ENCODE measurements around the gene SEMA3G.
A peak's percentile ranks its signal among the peaks of the same experiment; 100 is the strongest.

Gene SEMA3G

GRCh38 chr3:52479037-52479876 is 34.4 kb upstream of the SEMA3G start:
- DNase-seq = no peak

GRCh38 chr3:52477796-52478095 is 32.8 kb upstream of the SEMA3G start:
- no peak for DNase-seq

DNA sequence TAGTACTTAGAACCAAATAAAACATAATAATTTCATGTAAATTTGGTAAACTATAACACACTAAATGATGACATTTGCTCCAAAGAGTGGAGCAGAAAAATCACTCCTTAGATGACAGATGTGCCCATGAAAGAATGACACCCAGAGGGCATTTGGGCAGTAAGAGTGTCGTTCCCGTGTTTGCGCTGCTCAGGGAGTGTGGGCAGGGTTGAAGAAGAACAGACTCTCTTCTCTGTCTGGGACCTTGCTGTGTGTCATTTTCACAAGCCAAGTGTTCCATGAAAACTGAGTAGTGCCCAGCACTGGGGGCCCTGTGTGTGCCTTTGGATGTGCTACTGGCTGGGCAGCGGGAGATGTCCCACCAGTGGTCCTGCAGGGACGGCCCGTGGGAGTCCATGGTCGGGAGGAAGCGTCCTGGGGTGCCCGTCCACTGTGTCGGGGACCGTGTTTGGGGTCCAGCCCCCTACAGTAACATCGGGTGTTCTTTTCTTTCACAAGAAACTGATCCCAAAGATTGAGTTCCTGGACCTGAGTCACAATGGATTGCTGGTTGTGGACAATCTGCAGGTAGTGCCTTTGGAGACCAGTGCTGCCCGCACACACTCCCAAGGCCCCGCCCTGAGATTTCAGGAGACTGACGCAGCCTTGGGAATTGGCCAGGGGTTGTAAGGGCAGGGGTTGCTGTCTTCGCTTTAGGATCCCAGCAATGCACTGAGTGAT is 32.3 kb upstream of the SEMA3G start:
- no peak for DNase-seq

- no peak for DNase-seq
These were observed 28.1 kb upstream of the SEMA3G start for GRCh38 chr3:52473026-52473425.

- DNase-seq = no peak
These were observed 27.5 kb upstream of the SEMA3G start for GRCh38 chr3:52472239-52473000.

DNA sequence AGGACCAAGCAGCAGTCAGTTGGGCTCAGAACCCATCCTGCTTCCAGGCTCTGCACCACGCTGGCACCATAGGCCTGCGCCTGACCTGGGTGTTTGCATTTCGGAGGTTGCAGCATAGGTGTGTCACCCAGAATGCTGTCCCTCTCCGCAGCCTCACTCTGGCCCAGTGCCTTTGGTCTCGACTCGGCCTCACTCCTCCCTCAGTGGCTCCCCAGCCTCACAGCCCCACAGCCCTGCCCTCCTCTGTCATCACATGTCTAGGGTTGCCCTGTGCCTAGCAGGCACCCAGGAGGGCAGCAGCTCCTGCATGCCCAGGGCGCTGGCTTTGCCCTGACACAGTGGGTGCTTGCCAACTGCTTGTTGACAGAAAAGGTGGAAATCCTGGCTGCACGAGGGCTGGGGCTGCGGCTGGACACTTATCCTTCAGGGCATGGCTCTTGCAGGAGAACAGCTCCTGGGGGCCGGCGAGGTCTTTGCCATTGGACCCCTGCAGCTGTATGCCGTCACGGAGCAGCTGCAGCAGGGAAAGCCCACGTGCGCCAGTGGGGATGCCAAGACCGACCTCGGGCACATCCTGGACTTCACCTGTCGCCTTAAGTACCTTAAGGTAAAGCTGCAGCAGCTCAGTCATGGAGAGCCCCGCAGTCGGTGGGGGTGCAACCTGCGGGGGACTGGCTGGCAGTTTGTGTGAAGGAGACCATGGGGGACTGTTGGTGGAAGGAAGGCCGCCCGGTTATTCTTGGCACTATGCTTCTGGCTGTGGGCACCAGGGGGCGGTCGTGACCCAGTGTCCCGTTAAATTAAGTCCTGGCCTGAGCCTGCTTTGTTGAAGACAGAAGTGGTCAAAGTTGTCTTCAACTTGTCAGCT is 26.7 kb upstream of the SEMA3G start:
- no peak for DNase-seq

DNA sequence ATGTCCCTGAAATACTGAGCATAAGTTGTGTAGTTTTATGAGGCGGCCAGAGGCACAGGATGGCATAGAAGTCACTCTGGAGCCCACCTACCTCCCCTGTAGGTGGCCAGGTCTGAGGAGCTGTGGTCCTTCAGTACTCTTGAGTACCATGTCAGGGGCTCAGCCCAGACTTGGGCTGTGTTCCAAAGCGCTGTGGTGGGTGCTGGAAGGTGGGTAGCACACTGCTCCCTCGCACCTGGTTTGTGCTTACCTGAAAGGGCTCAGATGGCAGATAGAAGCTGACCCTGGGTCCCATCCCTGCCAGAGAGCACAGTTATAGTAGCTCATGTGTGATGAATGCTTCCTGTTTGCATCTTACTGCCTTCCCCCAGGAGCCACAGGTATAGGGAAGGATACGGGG is 26.0 kb upstream of the SEMA3G start:
- DNase-seq = no peak

GRCh38 chr3:52469001-52469400 is 24.1 kb upstream of the SEMA3G start:
- no peak for DNase-seq

GRCh38 chr3:52468336-52468735 is 23.4 kb upstream of the SEMA3G start:
- DNase-seq = peak; percentile 17

GRCh38 chr3:52463416-52463815 is 18.5 kb upstream of the SEMA3G start:
- DNase-seq = no peak

- no peak for DNase-seq
These were observed 17.0 kb upstream of the SEMA3G start for GRCh38 chr3:52461874-52462273.

DNA sequence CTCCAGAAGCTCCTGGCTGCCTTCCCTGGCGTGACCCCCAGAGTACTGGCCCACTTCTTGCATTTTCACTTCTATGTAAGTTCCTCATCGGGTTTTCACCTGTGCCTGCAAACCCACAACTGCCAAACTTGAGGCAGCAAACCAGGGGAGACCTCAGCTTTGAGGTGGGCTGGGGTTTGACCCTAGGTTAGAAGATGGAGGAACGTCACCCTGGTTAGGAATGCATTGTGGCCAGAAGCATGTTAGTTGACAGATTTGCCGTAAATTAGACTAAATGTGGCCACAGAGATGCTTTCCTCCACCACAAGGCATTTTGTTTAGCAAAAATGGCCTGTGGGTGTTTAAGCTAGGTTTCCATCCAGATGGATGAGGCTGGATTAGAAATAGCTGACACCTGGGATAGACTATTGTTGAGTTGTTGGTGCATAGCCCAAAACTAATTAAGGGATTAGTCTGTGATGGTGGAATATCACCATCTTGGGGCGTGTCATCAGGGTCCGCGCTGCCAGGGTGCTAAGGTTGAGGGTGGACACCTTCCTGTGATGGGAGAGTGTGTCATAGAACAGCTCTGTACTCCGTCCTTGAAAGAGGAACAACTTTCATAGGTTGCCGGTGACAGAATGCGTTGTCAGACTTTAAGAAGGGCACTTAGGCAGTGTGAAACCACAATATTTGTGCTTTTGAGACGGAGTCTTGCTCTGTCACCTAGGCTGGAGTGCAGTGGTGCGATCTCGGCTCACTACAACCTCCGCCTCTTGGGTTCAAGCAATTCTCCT is 14.1 kb upstream of the SEMA3G start:
- no peak for DNase-seq

DNA sequence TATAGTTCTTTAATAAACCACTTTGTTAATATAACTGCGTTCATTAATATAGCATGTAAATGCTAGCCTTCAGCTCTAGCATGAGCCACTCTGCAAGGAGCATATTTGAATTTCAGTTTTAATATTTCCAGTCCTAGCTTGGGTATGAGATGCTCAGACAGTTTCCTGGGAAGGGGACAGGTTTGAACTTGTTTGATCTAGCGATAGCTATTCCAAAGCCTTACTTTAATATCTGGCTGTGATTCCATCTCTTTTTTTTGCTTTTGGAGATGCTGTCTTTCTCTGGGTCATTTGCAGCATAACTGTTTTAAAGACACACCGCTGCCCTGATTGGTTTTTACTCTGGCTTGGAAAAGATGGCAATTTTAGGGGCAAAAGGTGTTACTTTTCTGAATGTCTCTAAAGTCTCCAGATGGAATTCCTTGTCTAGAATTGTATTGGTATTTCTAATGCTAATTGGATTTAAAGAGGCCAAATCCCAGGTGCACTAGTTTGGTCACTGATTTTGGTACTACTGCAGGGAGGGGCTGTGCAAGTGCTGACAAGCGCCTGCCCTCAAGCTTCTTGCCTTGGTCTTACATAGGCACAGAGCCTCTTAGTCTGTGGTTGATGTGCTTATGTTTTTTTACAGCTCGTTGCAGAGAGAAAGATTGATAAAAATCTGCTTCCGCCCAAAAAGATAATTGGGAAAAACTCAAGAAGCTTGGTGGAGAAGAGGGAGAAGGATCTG is 13.3 kb upstream of the SEMA3G start:
- no peak for DNase-seq

DNA sequence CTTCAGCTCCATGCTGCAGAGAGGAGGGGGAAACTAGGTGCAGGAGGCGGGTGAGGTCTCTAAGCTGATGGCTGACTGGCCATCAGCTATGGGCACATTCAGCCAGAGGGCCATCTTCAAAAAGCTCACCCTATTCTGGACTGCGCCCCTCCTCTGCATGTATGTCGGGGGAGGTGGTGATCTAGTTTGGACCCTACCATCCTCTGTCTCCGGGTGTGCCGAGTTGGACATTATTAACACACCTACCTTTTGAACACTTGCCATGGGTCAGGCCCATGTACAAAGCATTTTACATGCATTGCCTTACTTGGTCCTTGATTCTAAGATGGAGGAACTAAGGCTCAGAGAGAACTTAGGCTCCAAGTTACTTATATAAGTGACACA is 11.9 kb upstream of the SEMA3G start:
- DNase-seq = no peak

- DNase-seq = peak; percentile 16
These were observed 11.4 kb upstream of the SEMA3G start for GRCh38 chr3:52456169-52456799.

DNA sequence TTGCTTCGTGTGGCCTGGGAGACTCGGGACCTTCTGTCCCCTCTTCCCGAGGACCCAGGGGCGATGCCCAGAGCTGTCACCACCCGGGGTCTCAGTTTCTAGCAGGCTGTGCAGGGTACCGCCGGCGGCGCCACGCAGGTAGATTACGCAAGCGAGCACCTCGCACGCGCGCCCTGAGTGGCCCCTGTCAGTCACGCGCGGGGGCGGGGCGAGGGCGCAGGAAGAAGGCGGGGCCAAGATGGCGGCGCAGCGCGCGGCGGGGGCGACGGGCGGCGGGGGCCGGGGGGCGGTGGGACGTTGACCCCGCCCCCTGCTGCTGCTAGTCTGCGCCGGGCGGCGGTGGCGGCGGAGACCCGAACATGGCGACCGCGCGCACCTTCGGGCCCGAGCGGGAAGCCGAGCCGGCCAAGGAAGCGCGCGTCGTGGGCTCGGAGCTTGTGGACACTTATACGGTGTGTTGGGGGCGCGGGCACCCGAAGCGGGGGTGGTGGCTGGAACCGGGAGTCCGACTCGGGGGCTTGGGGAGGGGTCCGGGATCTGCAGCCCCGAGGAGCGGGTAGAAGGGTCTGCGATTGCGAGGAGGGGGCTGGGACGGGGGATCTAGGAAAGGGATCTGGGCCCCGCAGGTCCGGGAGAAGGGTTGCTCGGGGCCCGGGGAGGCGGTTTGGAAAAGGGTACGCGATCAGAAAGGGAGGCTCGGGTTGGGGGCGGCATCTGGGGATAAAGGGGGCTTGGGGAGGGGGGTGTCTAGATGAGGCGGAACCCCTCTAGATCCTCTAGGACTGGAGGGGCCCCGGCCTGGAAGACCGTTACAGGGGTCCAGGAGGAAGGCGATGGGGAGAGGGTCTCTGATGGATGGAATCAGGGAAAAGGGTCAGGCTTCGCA is 10.6 kb upstream of the SEMA3G start, which contains the start of gene NISCH:
TSS of gene NISCH (plus strand) at position 322 of the 886 bp plus-strand sequence. CDS start at position 360, 38 bp downstream.
- DNase-seq = peak; percentile 79

- no peak for DNase-seq
These were observed 10.0 kb upstream of the SEMA3G start for GRCh38 chr3:52454938-52455282.

DNA sequence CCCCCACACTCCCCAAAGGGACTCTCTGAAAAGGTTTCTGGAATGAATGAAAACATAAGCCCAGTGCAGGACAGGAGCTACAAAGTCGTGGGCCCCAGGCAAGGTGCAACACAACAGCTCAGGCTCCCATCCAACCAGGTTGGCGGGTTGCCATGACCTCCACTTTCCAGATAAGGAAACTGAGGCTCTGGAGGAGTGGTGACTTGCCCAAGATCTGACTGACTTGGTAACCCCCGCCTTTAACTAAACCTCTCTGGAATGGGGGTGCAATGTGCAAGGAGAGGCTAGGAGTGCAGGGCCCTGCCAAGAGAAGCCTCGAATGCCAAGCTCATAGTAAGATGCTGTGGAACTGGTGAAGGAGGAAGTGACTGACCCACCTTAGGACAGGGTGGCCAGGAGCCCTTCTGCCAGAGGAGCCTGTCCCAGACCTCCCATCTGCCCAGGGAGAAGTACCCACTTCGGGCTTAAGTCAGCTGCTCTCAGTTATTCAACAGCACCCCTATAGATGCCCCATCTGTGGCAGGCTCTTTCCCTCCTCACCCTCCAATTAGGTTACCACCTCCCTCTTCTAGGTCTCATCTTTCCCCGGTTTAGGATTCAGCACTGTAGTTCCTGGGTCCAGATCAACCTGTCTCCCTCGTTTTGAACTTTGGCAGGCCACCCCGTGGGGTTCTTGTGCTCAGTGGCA is 9.5 kb upstream of the SEMA3G start:
- DNase-seq = no peak

Measured in fibroblast of skin of right quadriceps (primary cell).